ENCODE results near the gene PRPF6.

DNA sequence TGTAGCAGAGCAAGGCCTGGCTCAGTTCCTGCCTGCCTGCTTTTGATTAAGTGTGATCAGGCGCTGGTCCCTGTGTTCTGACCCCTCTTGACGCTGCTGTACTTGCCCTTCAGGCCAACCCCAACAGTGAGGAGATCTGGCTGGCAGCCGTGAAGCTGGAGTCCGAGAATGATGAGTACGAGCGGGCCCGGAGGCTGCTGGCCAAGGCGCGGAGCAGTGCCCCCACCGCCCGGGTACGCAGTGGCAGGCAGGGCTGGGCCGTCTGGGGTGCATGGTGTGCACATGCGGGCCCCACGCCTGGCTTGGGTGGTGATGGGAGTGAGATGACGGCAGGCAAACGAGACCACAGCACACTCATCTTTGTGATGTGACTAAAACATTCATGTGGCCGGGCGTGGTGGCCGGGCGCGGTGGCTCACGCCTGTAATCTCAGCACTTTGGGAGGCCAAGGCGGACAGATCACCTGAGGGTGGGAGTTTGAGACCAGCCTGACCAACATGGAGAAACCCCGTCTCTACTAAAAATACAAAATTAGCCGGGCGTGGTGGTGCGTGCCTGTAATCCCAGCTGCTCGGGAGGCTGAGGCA, 45.0 kb downstream of the PRPF6 start:
- no peak for TF ChIP-seq EZH2phosphoT487 (IDR thresholded peaks at IDR 0.05; ENCODE audit: insufficient read depth, low read depth)
- TF ChIP-seq EZH2 (IDR thresholded peaks at IDR 0.05; ENCODE audit: insufficient read depth, poor library complexity, severe bottlenecking): no peak
